GM12891 (cell line): Measurements from ENCODE around the gene GNG13.

ENCODE experiments used
- POLR2A ChIP-seq: IDR thresholded peaks from 2 replicates; pipeline ENCODE4 v1.6.1; 2011; ENCODE audit warnings: low read depth, low read length, control low read depth
- POLR2AphosphoS5 ChIP-seq: IDR thresholded peaks from 2 replicates; pipeline ENCODE4 v1.6.1; 2011; ENCODE audit warnings: low read depth, low read length, control low read depth
- POU2F2 ChIP-seq: IDR thresholded peaks from 2 replicates; pipeline ENCODE4 v1.6.1; 2011; ENCODE audit warnings: low read depth, mild to moderate bottlenecking, control low read depth, low read length, moderate library complexity
- SPI1 ChIP-seq: IDR thresholded peaks from 2 replicates; pipeline ENCODE4 v1.6.1; 2011; ENCODE audit warnings: low read depth, low read length, control low read depth
- TAF1 ChIP-seq: IDR thresholded peaks from 2 replicates; pipeline ENCODE4 v1.6.1; 2011; ENCODE audit warnings: low read depth, low read length, control low read depth

GRCh38 chr16:766820-767640 lies 33.5 kb downstream of the GNG13 start:
- TF ChIP-seq POLR2A (no peak), TAF1 (no peak), SPI1 (no peak), POLR2AphosphoS5 (no peak), POU2F2 (no peak)
